IPS-NIHi11 (cell line): ENCODE measurements around the gene XXYLT1.

Experiments
- DNase-seq: peaks from one replicate; pipeline ENCODE4 v3.0.0; 2012; ENCODE audit warnings: mixed read lengths, low spot score

Gene XXYLT1

DNA sequence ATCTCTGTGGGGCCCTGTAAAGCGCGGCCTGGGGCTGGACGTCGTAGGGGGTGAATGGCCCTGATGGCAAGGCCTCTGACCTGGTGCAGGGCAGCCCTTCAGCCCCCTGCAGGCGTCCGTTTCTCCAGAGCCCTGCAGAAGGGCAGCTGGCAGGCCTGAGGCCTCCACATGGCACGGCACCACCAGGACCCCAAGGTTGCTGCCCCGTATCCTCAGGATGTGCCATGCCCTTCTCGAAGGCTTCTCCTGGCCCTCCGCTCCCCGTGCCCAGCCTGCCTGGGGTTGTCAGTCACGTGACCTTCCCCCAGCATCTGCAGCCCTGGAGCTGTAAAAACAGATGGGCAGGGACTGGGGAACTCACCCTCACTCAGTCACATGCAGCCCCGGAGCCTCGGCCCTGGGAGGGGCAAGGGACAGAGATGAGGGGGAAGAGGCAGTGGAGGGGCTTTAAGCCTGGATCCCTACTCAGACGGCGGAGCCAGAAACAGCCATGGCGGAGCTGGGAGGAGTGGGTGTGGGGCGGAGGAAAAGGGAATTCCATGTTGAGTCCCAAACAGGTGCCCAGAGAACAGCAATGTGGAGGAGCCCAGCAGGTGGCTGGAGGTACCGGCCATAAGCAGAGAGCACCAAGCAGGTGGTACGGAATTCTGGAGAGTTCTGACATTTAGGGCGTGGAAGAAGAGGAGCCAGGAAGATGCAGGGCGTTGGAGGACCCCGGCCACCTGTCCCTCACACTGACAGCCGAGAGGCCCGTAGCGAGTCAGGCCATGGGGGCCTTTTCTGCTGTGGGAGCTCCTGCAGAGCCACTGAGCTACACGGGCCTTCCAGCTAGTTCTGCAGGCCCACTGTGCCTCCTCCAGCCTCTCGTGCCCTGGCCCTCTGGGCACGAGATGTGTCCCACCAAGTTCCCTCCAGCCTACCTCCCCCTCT is 193.1 kb downstream of the XXYLT1 start:
- DNase-seq = no peak

GRCh38 chr3:195076981-195077610 is 193.9 kb downstream of the XXYLT1 start:
- DNase-seq = no peak

GRCh38 chr3:195075941-195076875 is 194.8 kb downstream of the XXYLT1 start:
- no peak for DNase-seq

DNA sequence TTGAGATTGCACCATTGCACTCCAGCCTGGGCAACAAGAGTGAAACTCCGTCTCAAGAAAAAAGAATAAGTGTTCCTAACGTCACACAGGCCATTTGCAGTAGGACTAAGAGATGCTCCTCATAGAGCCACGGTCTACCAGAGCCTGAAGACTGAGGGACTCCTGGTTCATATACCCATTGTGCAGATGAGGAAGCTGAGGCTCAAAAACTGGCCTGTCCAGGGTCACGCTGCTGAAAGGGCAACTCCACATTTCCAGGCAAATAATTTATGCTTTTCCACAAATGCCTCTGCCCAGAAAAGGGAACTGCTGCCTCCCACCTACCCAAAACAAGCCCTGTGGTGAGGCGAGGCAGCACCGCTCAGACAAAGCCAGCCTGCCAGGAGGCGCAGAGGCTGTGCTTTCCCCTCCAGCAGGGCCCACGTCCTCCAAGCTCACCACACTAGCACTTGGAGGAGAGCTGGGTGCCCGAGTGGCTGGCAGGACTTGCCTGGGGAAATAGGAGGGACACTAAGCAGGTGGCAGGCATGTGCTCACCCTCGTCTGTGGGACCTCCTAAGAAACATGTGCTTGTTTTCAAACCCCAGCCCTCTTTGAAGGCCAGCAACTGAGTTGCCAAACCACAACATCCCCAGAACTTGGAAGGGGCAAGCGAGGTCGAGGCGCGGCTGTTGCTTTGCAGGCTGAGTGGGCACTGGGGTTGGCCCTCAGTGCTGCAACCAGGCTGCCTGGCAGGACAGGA is 195.6 kb downstream of the XXYLT1 start:
- no peak for DNase-seq

- DNase-seq = no peak
Measured at GRCh38 chr3:195073866-195074860, 196.8 kb downstream of the XXYLT1 start.

DNA sequence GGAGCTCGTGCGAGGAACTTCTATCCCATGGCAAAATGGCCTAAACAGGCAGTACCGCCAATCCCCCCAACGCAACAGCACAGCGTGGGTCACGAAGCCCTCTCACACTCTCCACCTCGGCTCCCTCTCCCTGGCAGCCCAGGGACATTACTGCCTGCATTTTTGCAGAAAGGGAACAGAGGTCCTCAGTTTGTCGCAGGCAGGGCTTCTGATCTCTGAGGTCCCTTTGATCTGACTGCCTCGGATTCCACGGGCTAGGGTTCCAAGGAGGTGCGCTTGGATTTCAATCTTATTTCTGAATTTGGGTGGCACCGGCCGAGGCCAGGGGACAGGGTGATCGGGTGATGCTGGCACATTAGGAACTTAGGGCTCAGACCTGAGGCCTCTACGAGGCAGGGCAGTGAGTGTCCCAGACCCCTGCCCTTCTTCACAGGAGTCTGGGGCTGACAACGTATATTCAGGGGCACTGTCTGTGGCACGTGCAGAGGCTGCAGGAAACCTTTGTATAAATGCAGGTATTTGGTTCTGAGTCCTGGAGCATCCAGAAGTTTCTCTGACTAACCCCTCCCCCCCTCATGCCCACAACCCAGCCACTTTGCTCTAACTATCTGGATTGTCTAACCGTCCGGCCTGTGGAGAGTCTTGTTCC is 197.9 kb downstream of the XXYLT1 start:
- DNase-seq = no peak

GRCh38 chr3:195071916-195072820 is 198.8 kb downstream of the XXYLT1 start:
- no peak for DNase-seq

DNA sequence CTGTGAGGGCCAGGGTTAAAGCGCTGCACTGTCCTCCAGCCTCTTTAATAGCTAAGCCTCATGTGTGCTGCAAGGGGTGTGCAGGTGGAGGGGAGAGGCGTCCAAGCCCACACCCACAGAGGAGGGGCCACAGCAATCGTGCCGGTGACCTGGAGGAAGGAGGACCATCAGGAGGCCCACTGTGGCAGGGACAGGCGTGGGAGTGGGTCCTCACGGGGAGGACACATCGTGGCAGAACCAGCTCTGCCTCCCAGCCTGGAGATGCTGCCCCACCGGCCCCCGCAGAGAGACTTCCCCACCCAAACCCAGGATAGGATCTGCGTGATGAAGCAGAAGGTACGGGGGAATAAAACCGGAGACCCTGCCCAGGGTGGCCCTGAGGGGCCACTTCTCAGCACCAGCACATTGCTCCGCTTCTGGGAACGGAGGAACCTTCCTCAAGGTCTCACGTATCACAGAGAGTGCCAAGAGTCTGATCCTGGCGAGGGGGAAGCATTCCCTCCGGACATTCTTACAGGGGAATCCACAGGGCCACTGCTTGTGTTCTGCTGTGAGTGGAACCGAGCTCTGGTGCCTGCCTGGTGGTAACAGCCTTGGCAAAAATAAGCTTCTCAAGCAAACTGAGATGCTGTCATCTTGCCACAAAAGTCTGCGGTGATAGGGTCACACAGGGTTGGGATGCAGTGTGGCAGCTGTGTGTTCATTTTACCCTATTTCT is 199.8 kb downstream of the XXYLT1 start:
- DNase-seq = no peak

- DNase-seq = no peak
Measured at GRCh38 chr3:195070336-195070735, 200.6 kb downstream of the XXYLT1 start.

DNA sequence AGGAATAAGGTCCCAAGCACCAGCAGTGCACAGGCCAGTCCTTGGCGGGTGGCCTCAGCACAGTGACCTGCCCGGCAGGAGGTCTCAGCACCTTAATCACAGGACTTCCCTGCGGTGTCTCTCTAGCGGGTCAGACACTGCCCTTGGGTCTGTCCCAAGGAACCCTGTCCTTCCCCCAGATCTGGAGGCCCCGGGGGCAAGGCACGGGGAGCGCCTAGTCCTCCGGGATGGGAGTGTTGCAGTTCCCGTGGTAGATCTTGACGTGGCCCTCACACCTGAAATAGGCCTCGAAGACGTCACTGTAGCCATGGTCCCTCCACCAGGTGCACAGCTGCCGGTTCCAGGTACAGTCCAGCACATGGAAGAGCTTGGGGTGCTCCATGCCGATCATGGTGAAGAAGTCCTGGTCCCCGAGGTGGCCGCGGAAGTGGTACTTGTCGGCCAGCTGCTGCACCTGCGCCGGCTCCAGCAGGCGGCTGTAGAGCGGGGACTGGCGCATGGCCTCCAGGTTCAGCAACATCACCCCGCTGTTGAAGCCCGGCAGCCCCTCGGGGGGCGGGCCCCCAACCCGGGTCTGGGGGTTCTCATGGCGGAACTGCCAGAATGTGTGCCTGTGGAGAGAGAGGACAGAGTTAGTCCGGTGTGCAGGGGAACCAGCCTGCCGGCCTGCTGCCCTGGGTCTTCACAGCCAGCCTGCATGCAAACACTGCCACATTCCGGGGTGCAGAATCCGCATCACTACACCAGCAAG is 201.3 kb downstream of the XXYLT1 start:
- DNase-seq = no peak

- DNase-seq = no peak
Measured at GRCh38 chr3:195068084-195069080, 202.6 kb downstream of the XXYLT1 start.

- no peak for DNase-seq
Measured at GRCh38 chr3:195066441-195066841, 204.5 kb downstream of the XXYLT1 start.

DNA sequence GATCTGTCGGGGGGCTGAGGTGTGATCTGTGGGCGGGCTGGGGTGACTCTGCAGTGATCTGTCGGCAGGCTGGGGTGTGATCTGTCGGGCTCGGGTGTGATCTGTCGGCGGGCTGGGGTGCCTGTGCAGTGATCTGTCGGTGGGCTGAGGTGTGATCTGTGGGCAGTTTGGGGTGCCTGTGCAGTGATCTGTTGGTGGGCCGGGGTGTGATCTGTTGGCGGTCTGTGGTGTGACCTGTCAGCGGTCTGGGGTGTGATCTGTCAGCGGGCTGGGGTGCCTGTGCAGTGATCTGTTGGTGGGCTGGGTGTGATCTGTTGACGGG is 205.1 kb downstream of the XXYLT1 start:
- no peak for DNase-seq

GRCh38 chr3:195065142-195065863 is 205.7 kb downstream of the XXYLT1 start:
- no peak for DNase-seq

DNA sequence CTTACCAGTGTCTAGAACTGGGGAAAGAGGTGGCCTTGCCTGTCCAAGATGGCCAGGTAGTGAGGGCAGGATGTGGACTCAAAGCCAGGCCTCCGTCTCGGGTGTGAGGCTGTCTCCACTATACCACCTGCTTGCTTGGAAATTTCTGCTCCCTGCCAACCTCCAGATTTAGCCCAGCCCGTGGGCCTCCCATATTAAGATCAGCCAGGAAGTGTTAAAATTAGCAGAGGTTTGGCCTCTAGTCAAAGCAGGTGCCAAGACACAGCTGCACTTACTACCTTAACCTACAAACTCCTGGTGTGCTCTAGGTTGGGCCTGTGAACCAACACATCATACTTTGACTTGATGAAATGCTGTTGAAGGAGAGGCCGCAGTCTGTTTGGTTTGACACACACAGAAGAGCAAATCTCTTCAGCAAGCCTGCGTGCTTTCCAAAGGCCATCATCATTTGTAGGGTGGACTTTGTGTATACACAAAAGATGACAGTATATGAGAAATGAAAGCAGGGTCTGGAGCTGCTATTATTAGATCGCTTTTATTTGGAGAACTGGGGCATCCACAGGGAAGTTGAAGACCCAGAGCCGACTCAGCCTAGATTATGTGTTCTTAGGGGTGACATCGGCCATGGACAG is 206.5 kb downstream of the XXYLT1 start:
- no peak for DNase-seq
